ENCODE data around the gene TBC1D23. TPM values are rescaled to one million over a fixed set of nuclear protein-coding genes. Genes with fewer than 3 reads are reported as not detected.

The TBC1D23 gene
- total and polyA plus RNA-seq, 11 donors = 13.6 to 41.7 (median 32.9) TPM

GRCh38 chr3:100266531-100266930 lies 5.7 kb downstream of the TBC1D23 start:
- no peak overlapping the region for H3K27ac ChIP-seq
- WGBS, 4 donors = 63 to 84% (median 78%) methylated on average over 1 of the region's 1 CpG
- no peaks in the 10 kb centered on the region for H3K36me3 ChIP-seq
- DNase-seq (no peak), ATAC-seq (no peak)
- H3K4me1 ChIP-seq = peaks cover 2 to 80% (median 52%) of the 10 kb centered on the region in 12 donors
- intact Hi-C loops (cut with DNase I) = no loop called here
- H3K27me3 ChIP-seq = no peaks in the 10 kb centered on the region
- TF ChIP-seq CTCF (IDR thresholded peaks at IDR 0.05) (no peak), POLR2A (IDR thresholded peaks at IDR 0.05) (no peak)
- H3K9me3 ChIP-seq = no peaks in the 10 kb centered on the region
- H3K4me3 ChIP-seq = no peak overlapping the region

- Histone ChIP-seq H3K36me3 (no peaks in the 10 kb centered on the region), H3K4me1 (peaks cover 0 to 64% (median 39%) of the 10 kb centered on the region in 12 donors), H3K4me3 (no peak overlapping the region), H3K9me3 (no peaks in the 10 kb centered on the region), H3K27ac (no peak overlapping the region), H3K27me3 (no peaks in the 10 kb centered on the region)
- no peak for ATAC-seq
- intact Hi-C loops (cut with DNase I) = no loop called here
- DNase-seq = no peak
- TF ChIP-seq POLR2A (IDR thresholded peaks at IDR 0.05) = no peak
- TF ChIP-seq CTCF (IDR thresholded peaks at IDR 0.05) = no peak
Observed at GRCh38 chr3:100268156-100268555, 7.4 kb downstream of the TBC1D23 start.

- H3K9me3 ChIP-seq = no peaks in the 10 kb centered on the region
- H3K27me3 ChIP-seq = no peaks in the 10 kb centered on the region
- peaks cover 0 to 58% (median 34%) of the 10 kb centered on the region in 12 donors for H3K4me1 ChIP-seq
- no peak for TF ChIP-seq POLR2A (IDR thresholded peaks at IDR 0.05)
- TF ChIP-seq CTCF (IDR thresholded peaks at IDR 0.05) = no peak
- H3K27ac ChIP-seq = no peak overlapping the region
- ATAC-seq (no peak), DNase-seq (no peak)
- H3K4me3 ChIP-seq = no peak overlapping the region
- intact Hi-C loops (cut with DNase I) = no loop called here
- no peaks in the 10 kb centered on the region for H3K36me3 ChIP-seq
- 18 to 33% (median 29%) methylated on average over 2 of the region's 2 CpGs for WGBS, 4 donors
Observed at GRCh38 chr3:100269001-100269400, 8.2 kb downstream of the TBC1D23 start.

GRCh38 chr3:100269410-100270214 lies 8.8 kb downstream of the TBC1D23 start:
- TF ChIP-seq POLR2A (IDR thresholded peaks at IDR 0.05) (no peak), CTCF (IDR thresholded peaks at IDR 0.05) (no peak)
- WGBS, 4 donors = 86 to 89% (median 87%) methylated on average over 2 of the region's 2 CpGs
- Histone ChIP-seq H3K4me1 (peaks cover 0 to 53% (median 31%) of the 10 kb centered on the region in 12 donors), H3K27me3 (no peaks in the 10 kb centered on the region), H3K4me3 (no peak overlapping the region), H3K9me3 (no peaks in the 10 kb centered on the region), H3K27ac (no peak overlapping the region), H3K36me3 (no peaks in the 10 kb centered on the region)
- ATAC-seq (peak in 1 of 4 donors; percentile 32), DNase-seq (no peak)
- intact Hi-C loops (cut with DNase I) = no loop called here

All from heart left ventricle (tissue), 16 donors.